ENCODE measurements around the gene DCTN1.

GRCh38 chr2:74367789-74368188 lies 12.3 kb downstream of the DCTN1 start:
- TF ChIP-seq CTCF (IDR thresholded peaks at IDR 0.05) (no peak), IRF3 (IDR thresholded peaks at IDR 0.05; ENCODE audit: low read depth, low read length) (no peak), GABPA (IDR thresholded peaks at IDR 0.05; ENCODE audit: low read depth) (no peak), TAF1 (IDR thresholded peaks at IDR 0.05; ENCODE audit: borderline replicate concordance, low read depth, low read length) (no peak)
